CMK (cell line): ENCODE data around the gene LDLRAD1.
"Not testable (repeated sequence)": the region's sequence is repeated elsewhere in the genome, so short reads cannot be mapped to it uniquely, and the experiment has no call there.

Experiments
- DNase-seq: peaks from one replicate; pipeline ENCODE4 v3.0.0-alpha.2; 2010; ENCODE audit warnings: low read depth

The LDLRAD1 gene

GRCh38 chr1:53992085-53992874 is 25.7 kb downstream of the LDLRAD1 start:
- no peak for DNase-seq

- DNase-seq, result no peak
Observed at GRCh38 chr1:53987880-53988279, 30.1 kb downstream of the LDLRAD1 start.

- DNase-seq, result no peak
Observed at GRCh38 chr1:53986458-53986857, 31.5 kb downstream of the LDLRAD1 start.

GRCh38 chr1:53984726-53985125 is 33.3 kb downstream of the LDLRAD1 start:
- DNase-seq, result no peak

DNA sequence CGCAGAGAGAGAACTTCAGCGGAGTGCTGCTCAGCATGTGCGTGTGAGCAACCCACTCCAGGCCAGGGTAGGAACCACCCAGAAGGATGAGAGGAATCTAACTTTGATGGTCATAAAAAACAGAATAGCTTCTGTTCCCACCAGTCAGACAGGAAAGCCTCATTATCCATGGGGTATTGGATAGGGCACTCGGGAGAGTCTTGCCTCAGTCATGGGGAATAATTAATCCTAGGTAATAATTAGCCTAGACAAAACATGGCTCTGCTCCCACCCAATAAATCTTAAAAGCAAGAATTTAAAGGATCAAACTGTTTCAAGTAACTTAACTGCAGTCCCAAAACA is 35.3 kb downstream of the LDLRAD1 start:
- DNase-seq, result no peak

DNA sequence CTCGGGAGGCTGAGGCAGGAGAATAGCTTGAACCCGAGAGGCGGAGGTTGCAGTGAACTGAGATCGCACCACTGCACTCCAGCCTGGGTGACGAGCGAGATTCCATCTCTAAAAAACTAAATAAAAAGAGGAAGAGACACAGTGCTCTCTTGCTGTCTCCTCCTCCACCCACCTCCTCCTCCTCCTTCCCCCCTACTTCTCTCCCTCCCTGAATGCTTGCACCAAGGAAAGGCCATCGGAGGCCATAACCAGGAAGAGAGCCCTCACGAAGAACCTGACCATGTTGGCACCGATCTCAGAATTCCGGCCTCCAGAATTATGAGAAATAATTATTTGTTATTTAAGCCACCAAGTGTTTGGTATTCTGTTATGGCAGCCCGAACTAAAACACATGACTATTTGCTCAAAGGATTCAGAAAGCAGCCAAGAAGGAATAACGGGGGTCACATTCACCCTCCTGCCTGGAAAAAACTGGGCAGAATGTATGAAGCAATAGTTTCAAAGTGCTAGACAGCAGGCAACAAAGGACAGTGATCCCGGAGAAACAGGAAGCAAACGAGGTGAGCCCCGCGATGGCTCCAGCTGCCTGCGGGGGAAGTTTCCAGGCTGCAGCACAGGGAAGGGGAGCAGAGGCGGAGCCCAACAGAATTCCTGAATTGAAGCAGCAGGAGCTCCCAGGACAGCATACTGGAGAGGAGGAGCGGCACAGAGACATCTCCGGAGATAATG is 35.8 kb downstream of the LDLRAD1 start:
- no peak for DNase-seq

DNA sequence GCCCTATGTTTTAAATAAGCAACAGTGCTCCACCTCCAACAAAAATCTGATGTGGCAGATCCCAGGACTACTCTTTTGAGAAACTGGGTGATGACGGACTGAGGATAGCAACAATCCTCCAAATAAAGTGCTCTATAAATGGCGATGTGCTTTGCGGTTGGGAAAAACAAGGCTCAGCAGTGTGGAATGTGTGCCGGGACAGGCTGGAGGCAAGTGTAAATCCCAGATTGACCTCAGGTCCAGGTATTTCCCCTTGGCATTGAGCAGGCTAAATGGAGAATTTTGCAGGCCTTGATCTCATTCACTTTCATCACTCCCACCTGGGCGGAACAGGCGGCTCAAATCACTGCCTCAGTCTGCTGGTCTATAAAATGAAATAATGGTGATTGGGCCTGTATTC is 36.8 kb downstream of the LDLRAD1 start:
- DNase-seq, result no peak

GRCh38 chr1:53979712-53980450 is 38.1 kb downstream of the LDLRAD1 start:
- no peak for DNase-seq

- DNase-seq, result no peak
Observed at GRCh38 chr1:53975861-53976260, 42.1 kb downstream of the LDLRAD1 start.

DNA sequence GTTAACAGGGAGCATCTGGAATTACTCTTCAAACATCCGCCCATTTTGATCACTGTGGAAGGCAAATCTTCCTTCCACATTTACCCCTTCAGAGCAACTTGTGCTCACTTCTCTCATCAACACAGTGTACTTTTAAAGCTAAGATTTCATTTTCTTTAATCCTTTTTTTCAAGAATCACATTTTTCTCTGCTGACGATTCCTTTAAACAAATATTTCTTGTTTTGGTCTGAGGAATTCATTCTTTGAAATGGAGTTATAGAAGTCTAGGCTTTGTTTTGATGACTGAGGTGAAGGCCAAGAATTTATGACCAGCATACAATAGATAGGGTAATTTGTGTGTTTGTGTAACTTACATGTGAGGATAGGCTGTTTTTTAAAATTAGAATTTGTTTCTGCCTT is 46.3 kb downstream of the LDLRAD1 start:
- no peak for DNase-seq

DNA sequence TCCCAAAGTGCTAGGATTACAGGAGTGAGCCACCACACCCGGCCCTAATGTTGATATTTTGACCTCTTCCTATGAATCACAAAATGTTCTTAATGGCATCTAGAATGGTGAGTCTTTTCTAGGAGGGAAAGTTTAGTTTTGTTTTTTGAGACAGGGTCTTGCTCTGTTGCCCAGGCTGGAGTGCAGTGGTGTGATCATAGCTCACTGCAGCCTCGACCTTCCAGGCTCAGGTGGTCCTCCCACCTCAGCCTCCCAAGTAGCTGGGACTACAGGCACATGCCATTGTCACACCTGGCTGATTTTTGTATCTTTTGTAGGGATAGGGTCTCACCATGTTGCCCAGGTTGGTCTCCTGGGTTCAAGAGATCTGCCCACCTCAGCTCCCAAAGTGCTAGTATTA is 48.7 kb downstream of the LDLRAD1 start:
- not testable (repeated sequence) for DNase-seq

DNA sequence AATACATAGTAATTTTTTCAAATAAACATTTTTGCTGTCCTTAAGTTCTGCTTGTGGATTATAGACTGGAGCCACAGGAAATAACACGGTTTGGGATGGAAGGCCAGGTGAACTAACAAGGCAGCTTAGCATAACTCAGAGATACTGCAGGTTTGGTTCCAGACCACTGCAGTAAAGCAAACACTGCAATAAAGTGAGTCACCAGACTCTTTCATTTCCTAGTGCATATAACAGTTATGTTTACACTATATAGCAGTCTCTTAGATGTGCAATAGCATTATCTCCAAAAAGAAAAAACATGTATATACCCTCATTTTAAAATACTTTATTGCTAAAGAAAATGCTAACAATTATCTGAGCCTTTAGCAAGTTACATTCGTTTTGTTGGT is 49.9 kb downstream of the LDLRAD1 start:
- no peak for DNase-seq

GRCh38 chr1:53967409-53968124 is 50.4 kb downstream of the LDLRAD1 start:
- DNase-seq, result no peak

DNA sequence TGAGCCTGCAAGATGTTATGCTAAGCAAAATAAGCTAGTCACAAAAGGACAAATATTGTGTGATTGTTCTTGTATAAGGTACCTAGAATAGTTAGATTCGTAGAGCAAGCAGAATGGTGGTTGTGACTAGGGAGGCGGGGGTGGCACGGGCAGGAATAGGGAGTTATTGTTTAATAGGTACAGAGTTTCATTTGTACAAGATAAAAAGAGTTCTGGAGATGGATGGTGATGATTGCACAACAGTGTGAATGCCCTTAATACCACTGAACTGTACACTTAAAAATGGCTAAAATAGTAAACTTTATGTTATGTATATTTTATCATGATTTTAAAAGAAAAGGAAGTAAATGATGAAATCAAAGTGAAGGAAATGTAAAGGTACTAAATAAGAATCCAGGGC is 51.2 kb downstream of the LDLRAD1 start:
- no peak for DNase-seq

DNA sequence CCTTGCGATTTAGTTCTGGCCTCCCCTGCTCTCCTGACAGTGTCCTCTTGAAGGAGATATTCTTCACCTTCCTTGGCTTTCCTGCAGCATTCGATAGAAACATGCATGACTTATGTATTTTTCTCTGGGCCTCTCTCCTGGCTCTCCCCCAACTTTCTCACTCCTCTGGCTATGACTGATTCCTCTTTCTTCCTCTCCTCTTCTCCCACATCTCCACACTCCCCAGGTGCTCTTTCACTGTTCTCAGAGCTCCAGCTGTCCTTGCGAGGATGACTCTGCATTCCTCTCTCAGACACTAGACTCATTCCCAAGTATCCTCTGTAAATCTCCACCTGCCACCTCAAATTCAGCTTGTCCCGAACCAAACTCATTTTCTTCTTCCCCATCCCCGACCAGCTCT is 53.9 kb downstream of the LDLRAD1 start:
- no peak for DNase-seq

DNA sequence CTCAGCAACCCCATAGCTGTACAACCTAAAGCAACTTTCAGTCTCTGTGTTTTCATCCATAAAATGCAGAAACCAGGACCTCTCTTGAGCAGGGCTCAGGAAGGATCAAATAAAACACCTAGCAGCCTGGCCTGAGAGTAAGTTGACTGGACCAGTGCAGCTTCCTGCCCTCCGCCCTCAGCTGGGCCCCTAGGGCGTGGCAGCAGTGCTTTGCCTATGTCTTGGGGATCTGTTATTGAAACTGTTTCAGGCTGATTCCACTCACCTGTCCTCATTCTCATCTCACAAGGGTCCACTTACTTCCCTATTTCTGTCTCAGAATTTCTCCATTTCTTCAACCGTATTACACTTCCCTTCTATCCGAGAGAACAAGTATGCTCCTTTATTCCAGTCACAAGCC is 54.5 kb downstream of the LDLRAD1 start:
- no peak for DNase-seq

DNA sequence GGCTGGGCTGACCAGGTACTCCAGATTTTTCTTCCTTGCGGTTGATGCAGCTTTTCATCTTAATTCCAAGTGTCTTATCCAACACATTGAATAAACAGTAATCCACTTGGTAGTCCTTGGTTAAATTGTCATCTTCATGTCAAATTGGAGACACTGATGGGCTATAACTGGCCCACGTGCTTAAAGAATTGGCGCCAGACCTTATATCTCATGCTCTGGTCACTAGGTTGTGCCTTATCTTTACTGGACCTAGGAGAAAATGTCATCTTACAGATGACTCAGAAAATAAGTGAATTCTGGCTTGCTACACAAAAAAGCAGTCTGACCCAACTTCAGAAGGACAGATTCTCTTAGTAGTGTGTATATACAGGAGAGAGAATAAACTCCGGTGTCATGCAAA is 55.6 kb downstream of the LDLRAD1 start:
- no peak for DNase-seq

GRCh38 chr1:53959664-53960250 is 58.2 kb downstream of the LDLRAD1 start:
- no peak for DNase-seq
